GM18870 (cell line): ENCODE measurements around the gene MAN1C1.

Experiments used
- ATAC-seq: cut with Tn5 transposase; IDR thresholded peaks from one replicate; pipeline ENCODE4 v1.9.1; 2021; ENCODE audit warnings: moderate library complexity; ENCODE audit not compliant: unreplicated experiment

The MAN1C1 gene

DNA sequence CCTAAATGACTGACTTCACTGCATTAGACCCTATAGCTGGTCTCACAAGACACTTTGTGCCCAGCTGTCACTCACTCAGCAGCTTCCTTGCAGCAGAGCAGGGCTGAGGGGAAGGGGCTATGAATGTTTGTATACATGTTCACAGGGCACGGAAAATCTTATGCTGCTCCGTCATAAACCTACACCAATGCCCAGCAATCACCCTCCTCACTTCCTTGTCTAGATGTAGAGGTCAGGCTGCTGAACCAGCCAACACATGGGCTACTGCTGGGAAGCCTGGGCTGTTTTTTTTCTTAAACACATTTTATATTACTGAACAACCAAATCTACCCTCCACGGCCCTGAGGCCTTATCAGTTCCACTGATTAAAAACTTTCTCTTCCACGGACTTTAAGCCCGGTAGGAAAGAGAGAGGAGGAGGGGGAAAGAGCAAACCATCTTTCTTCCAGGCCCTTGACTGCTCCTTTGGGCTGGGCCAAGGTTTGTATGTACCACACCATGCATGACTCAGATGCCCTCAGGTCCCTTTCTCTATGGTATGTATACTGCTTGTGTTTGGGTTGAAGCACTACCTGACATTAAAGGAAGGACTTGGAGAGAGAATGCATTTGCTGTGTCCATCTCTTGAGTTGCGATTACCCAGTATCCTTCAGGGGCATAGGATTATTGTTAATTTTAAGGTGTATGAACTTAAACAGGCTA is 215.9 kb downstream of the MAN1C1 start:
- no peak for ATAC-seq

- ATAC-seq, result no peak
Observed at GRCh38 chr1:25833158-25833557, 216.6 kb downstream of the MAN1C1 start.
